VCaP (cell line): ENCODE measurements around the gene RBMS3.
A peak's percentile ranks its signal among the peaks of the same experiment; 100 is the strongest.

ENCODE experiments used
- H3K27ac ChIP-seq: fragments of 450-650 bp; 2 replicates; pipeline ENCODE4 v1.5.1; 2017
- TF ChIP-seq, protein P1 (sequence below): fragments of 450-650 bp; conservative IDR thresholded peaks from 2 replicates; pipeline ENCODE4 v1.5.1; 2017; ENCODE audit warnings: mild to moderate bottlenecking, moderate library complexity

Gene RBMS3

DNA sequence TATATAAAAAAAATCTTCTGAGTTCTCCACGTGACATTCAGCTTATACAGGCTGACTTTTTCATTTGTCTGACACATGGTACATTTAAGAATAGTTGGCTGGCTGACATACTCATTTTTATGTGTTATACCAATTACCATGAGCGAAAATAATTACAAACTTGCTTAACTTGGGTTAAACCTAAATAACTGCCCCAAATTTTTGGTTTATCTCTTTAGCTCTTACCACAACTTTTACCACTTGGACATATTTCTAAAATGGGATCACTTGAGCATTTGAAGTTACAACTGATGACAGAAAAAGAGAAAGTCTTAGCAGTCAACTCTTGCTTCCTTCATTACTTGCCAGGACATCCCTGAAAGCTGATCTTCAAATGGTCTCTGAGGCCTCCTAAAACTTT, 618.1 kb downstream of the RBMS3 start:
- no peak overlapping the region for H3K27ac ChIP-seq
- TF ChIP-seq, protein P1, sequence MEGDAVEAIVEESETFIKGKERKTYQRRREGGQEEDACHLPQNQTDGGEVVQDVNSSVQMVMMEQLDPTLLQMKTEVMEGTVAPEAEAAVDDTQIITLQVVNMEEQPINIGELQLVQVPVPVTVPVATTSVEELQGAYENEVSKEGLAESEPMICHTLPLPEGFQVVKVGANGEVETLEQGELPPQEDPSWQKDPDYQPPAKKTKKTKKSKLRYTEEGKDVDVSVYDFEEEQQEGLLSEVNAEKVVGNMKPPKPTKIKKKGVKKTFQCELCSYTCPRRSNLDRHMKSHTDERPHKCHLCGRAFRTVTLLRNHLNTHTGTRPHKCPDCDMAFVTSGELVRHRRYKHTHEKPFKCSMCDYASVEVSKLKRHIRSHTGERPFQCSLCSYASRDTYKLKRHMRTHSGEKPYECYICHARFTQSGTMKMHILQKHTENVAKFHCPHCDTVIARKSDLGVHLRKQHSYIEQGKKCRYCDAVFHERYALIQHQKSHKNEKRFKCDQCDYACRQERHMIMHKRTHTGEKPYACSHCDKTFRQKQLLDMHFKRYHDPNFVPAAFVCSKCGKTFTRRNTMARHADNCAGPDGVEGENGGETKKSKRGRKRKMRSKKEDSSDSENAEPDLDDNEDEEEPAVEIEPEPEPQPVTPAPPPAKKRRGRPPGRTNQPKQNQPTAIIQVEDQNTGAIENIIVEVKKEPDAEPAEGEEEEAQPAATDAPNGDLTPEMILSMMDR, result no peak

DNA sequence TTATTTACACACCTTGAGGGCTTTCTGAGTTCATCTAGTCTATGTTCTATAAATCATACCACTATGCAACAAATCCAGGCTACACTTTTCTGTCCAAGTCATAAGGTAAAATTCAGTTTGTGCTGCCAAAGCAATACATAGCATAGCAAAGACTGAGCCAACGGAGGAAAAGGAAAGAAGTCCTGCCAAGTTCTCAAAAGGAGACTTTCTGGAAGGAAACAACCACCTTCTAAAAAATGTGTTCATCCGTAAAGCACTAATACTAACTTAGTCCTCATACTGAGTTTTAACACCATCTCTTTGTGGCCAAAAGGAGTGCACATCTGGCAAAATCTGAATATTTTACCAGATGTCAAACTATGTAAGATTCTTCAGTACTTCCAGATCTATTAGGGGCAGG, 620.2 kb downstream of the RBMS3 start:
- TF ChIP-seq, protein P1, result no peak
- no peak overlapping the region for H3K27ac ChIP-seq

DNA sequence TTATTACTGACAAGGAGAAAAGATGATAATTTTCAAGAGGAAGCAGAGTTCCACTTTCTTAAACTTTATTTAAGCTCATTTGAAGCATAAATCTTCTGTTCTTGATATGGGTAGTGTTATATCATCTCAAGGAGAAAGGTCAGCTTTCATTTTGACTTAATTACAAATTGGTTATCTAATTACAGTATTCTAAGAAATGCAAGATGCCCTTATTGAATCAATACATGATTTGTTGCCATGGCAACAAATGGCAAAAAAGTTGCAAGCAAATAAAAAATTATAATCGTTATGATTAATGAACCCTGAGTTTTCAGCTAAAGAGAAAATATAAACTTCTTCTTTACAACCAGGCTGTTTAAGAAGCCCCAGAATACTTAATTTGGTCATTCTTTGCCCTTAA, 622.7 kb downstream of the RBMS3 start:
- TF ChIP-seq, protein P1, result no peak
- no peak overlapping the region for H3K27ac ChIP-seq

DNA sequence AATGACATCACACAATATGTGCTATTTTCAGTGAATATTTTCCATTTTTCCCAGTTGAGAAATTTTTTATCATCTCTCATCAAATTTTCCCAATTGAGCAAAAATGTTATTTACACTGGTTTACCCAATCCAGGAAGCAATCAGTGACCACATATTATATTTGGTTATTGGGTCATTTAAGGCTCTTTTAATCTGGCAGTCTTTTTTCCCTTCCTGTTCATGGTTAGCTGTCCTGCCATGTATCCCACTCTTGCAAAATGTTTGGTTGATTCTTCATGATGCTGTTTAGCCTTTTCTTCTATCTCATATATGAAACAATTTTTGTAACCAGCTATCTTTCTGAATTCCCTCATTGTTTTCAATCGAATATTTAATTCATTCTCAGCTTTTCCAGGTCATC, 626.0 kb downstream of the RBMS3 start:
- TF ChIP-seq, protein P1, result no peak
- H3K27ac ChIP-seq, result no peak overlapping the region

DNA sequence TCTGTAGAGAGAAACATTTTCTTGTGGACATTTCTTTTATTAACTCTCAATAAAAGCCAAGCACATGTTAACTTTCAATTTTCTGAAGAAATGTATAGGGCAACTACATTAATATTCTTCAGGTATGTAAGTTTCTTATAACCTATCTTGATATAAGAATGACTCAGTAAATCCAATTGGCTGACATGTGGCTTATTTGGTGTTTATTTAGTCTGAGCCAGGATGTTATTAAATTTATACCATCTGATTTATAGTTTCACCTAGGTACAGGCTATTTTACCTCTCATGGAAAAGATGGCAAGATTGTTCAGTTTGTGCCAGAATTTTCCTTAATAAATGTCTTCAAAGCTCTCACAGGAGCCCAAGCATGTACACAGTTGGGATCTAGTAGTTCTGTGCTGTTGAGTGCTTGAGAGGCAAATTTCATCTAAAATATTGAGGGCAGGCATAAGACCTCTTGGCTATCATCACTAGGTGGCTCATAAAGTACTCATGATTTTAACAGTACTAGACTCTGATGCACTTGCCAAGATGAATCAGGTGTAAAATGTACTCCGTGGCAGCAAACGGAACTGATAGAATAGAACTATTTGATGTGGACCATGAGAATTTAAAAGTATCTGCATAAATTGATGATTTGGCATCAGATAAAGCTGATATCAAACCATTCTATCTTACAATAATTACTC, 631.9 kb downstream of the RBMS3 start:
- TF ChIP-seq, protein P1, result peak; percentile 11; the same call in 1 of the 2 replicates
- peak overlapping the region; percentile 78 for H3K27ac ChIP-seq

DNA sequence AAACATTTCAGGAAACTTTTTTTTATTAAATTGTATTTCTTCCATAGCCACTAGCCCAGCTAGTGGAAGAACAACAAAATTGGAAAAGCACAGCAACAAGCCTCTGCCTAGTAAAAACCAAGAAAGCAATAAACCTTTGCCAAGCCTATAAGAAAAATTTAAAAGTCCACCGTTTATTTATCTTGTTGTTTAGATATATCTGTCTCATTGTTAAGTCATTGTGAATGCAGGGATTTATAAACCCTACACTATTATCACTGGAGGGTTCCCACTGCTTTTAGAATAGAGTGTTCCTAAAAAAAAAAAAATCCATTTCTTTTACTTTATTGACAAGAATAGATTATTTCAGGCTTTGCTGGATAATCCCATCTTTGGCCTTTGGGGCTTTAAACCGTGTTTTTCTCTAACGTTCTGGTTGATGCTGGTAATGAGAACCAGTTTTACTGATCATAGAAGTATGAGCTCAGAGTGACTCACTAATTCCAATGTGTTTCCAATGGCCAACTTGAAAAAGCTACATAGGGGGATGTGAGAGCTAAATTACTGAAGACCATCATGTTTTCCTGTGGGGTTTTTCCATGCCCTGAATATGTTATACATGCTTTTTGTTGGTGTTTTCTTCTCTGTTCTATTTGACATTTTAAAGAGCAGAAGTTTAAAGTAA, 634.1 kb downstream of the RBMS3 start:
- TF ChIP-seq, protein P1, result no peak
- H3K27ac ChIP-seq, result no peak overlapping the region

DNA sequence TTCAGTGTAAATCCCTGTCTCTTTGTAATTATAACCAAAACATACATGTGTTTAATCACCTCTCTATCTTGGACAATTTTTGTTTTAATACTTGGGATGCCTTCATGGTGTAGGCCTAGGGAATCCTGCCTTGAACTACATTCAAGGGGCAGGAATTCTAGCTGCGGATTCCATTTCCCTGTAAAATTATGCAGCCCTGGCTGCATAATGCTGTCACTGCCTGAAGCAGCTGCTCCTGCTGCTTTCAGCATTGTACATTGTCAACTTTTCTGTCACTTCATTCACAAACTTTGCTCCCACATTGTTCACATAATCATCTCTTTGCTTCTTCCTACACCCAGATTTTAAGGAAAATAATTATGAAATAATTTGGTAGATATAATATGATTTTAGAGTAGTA, 638.7 kb downstream of the RBMS3 start:
- TF ChIP-seq, protein P1, result no peak
- H3K27ac ChIP-seq, result no peak overlapping the region
